HCT116 (cell line): ENCODE results near the gene ROBO1. TPM values are rescaled to one million over a fixed set of nuclear protein-coding genes. Genes with fewer than 3 reads are reported as not detected.

Experiments used
- ATAC-seq: fragments of 200-7000 bp; cut with Tn5 transposase; 2 replicates; pipeline ENCODE4 v1.9.1; 2020; ENCODE audit warnings: mild to moderate bottlenecking, moderate library complexity
- BruUV-seq: library from RNA; stranded (reverse); fragments of 400-500 nt; replicated peaks from 2 replicates; lab custom pipeline; 2021; lab: Mats Ljungman, UMichigan
- CTCF ChIA-PET: fragments of 300-600 bp; sonication (Branson Sonifier 250); formaldehyde crosslinking; loops from one replicate; lab custom pipeline; 2021; ENCODE audit warnings: antibody characterized with exemption; lab: Charles Lee
- POLR2A ChIA-PET: fragments of 300-600, 350-600 bp; sonication (Branson Sonifier 250); formaldehyde crosslinking; loops from one replicate; lab custom pipeline; 2021; ENCODE audit warnings: antibody characterized with exemption; lab: Charles Lee
- RAD21 ChIA-PET, 2 experiments: fragments of 300-600 bp; sonication (Branson Sonifier 250); formaldehyde crosslinking; loops; one replicate each; lab custom pipeline; 2023; ENCODE audit warnings: low total read pairs in 2 of 2; ENCODE audit not compliant: uncharacterized antibody in 2 of 2, unreplicated experiment in 2 of 2, low non-redundant PET in 1 of 2; lab: Charles Lee
- DNase-seq: peaks from one replicate; pipeline ENCODE4 v3.0.0-alpha.2; 2010; ENCODE audit warnings: low read depth, low spot score
- H2AFZ ChIP-seq: fragments of 200-600 bp; shearing (Covaris generic), sonication (generic); 2 replicates; pipeline ENCODE4 v1.6.1; 2017; ENCODE audit warnings: low read depth, mixed run types, mixed read lengths, antibody characterized with exemption, low read length; ENCODE audit not compliant: poor library complexity, severe bottlenecking
- H3K27ac ChIP-seq: 2 replicates; pipeline ENCODE4 v1.5.1; 2012; ENCODE audit warnings: low read depth, low read length
- H3K27me3 ChIP-seq: fragments of 200-600 bp; sonication (generic); 2 replicates; pipeline ENCODE4 v1.6.1; 2016; ENCODE audit warnings: mixed run types, low read length, mixed read lengths; ENCODE audit not compliant: insufficient read depth
- H3K36me3 ChIP-seq, 2 experiments: fragments of 200-500 bp in 1 of 2; fragments of 200-600 bp in 1 of 2; sonication (Bioruptor generic) in 1 of 2; sonication (generic) in 1 of 2; 2 replicates each; pipeline versions ENCODE4 v1.5.1 to v1.6.1; 2014 to 2016; ENCODE audit warnings: low read length in 2 of 2, inconsistent platforms in 1 of 2, mixed read lengths in 1 of 2, mixed run types in 1 of 2; ENCODE audit not compliant: insufficient read depth in 2 of 2, control insufficient read depth in 1 of 2
- H3K4me1 ChIP-seq, 2 experiments: fragments of 200-600 bp in 1 of 2; sonication (generic) in 1 of 2; 2 replicates each; pipeline versions ENCODE4 v1.5.1 to v1.6.1; 2012 to 2017; ENCODE audit warnings: low read length in 2 of 2, inconsistent platforms in 1 of 2, mild to moderate bottlenecking in 1 of 2, mixed read lengths in 1 of 2, mixed run types in 1 of 2, moderate library complexity in 1 of 2; ENCODE audit not compliant: insufficient read depth in 2 of 2, control insufficient read depth in 1 of 2
- H3K4me2 ChIP-seq: fragments of 200-600 bp; sonication (generic); 2 replicates; pipeline ENCODE4 v1.6.1; 2017; ENCODE audit warnings: mixed run types, low read length, mixed read lengths
- H3K4me3 ChIP-seq, 2 experiments: fragments of 200-600 bp in 1 of 2; sonication (generic) in 1 of 2; replicated peaks in 1 of 2; 2 replicates each; pipeline ENCODE4 v1.5.1; 2011 to 2016; ENCODE audit warnings: low read length in 2 of 2, control low read depth in 1 of 2, low read depth in 1 of 2, mild to moderate bottlenecking in 1 of 2, mixed read lengths in 1 of 2, mixed run types in 1 of 2
- H3K79me2 ChIP-seq: fragments of 200-600 bp; sonication (generic); 2 replicates; pipeline ENCODE4 v1.6.1; 2017; ENCODE audit warnings: mild to moderate bottlenecking, mixed run types, low read length, moderate library complexity, mixed read lengths; ENCODE audit not compliant: insufficient read depth
- H3K9ac ChIP-seq: fragments of 200-600 bp; sonication (generic); 2 replicates; pipeline ENCODE4 v1.6.1; 2016; ENCODE audit warnings: low read length, mixed read lengths
- H3K9me2 ChIP-seq: fragments of 200-600 bp; sonication (generic), shearing (Covaris generic); 2 replicates; pipeline ENCODE4 v1.6.1; 2017; ENCODE audit warnings: mixed run types, mild to moderate bottlenecking, moderate library complexity; ENCODE audit not compliant: insufficient read depth
- H3K9me3 ChIP-seq, 2 experiments: fragments of 200-500 bp in 1 of 2; fragments of 200-600 bp in 1 of 2; sonication (Bioruptor generic) in 1 of 2; sonication (generic) in 1 of 2; 2 replicates each; pipeline ENCODE4 v1.6.1; 2014 to 2017; ENCODE audit warnings: low read length in 2 of 2, mixed read lengths in 2 of 2, inconsistent platforms in 1 of 2, low read depth in 1 of 2, mild to moderate bottlenecking in 1 of 2, mixed run types in 1 of 2, moderate library complexity in 1 of 2; ENCODE audit not compliant: control insufficient read depth in 1 of 2, insufficient read depth in 1 of 2
- H4K20me1 ChIP-seq: fragments of 200-600 bp; sonication (generic), shearing (Covaris generic); 2 replicates; pipeline ENCODE4 v1.6.1; 2017; ENCODE audit warnings: mixed run types, mild to moderate bottlenecking, moderate library complexity; ENCODE audit not compliant: insufficient read depth
- ATF3 ChIP-seq: IDR thresholded peaks from 2 replicates; pipeline ENCODE4 v1.6.1; 2012
- ELF1 ChIP-seq: IDR thresholded peaks from 2 replicates; pipeline ENCODE4 v1.6.1; 2012; ENCODE audit warnings: low read depth, borderline replicate concordance
- JUND ChIP-seq: IDR thresholded peaks from 2 replicates; pipeline ENCODE4 v1.6.1; 2012
- REST ChIP-seq: IDR thresholded peaks from 2 replicates; pipeline ENCODE4 v1.6.1; 2012; ENCODE audit warnings: low read depth
- SIN3A ChIP-seq: IDR thresholded peaks from 2 replicates; pipeline ENCODE4 v1.6.1; 2012; ENCODE audit warnings: low read depth
- SP1 ChIP-seq: IDR thresholded peaks from 2 replicates; pipeline ENCODE4 v1.6.1; 2012; ENCODE audit warnings: low read depth
- TCF7L2 ChIP-seq: IDR thresholded peaks from 2 replicates; pipeline ENCODE4 v1.7.0; 2011; ENCODE audit warnings: borderline replicate concordance, inconsistent platforms; ENCODE audit not compliant: insufficient read depth, insufficient read length; ENCODE audit errors: extremely low read depth
- YY1 ChIP-seq: IDR thresholded peaks from 2 replicates; pipeline ENCODE4 v1.6.1; 2011; ENCODE audit warnings: low read length, low read depth, moderate library complexity, mild to moderate bottlenecking; ENCODE audit not compliant: insufficient replicate concordance; ENCODE audit errors: extremely low read depth
- intact Hi-C: fragments of 100-400 bp; cut with micrococcal nuclease; formaldehyde crosslinking; loops from 2 replicates; pipeline ENCODE4 v1.10.0; 2022
- total RNA-seq: library from RNA; stranded (reverse); gene quantifications from one replicate; pipeline ENCODE4 v1.2.1, GENCODE V29; 2021; ENCODE audit not compliant: unreplicated experiment

The ROBO1 gene
- total RNA-seq, 1 experiment from 2014 or later, result 0.27 TPM

- Histone ChIP-seq H3K4me1 (no peaks in the 10 kb centered on the region), H3K4me3 (no peak overlapping the region), H3K27me3 (no peaks in the 10 kb centered on the region), H3K9me3 (peaks cover 8 to 9% of the 10 kb centered on the region in 2 experiments; a peak in 3 of 4 replicates), H3K27ac (no peak overlapping the region), H2AFZ (no peak overlapping the region), H3K9ac (no peak overlapping the region), H3K9me2 (no peaks in the 10 kb centered on the region), H4K20me1 (no peaks in the 10 kb centered on the region), H3K79me2 (no peaks in the 10 kb centered on the region)
- CTCF ChIA-PET, result no interaction called here
- BruUV-seq, result no TSS peak
- ATAC-seq (no peak), DNase-seq (no peak)
- RAD21 ChIA-PET, result no interaction called here
- intact Hi-C loops, result no loop called here
- POLR2A ChIA-PET, result no interaction called here
- TF ChIP-seq SP1 (no peak), TCF7L2 (no peak), SIN3A (no peak), JUND (no peak), ELF1 (no peak), REST (no peak), YY1 (no peak), ATF3 (no peak)
- TF ChIP-seq, all 23 proteins: peak for 0
- no peak overlapping the region for H3K4me2 ChIP-seq
- H3K36me3 ChIP-seq, result no peaks in the 10 kb centered on the region
These were observed 47.7 kb upstream of the ROBO1 start for GRCh38 chr3:79815478-79815877.
